NCI-H2227 (cell line): ENCODE data around the gene PLEKHJ1.

Experiments
- DNase-seq: peaks from one replicate; lab custom pipeline; 2025; ENCODE audit not compliant: unreplicated experiment; lab: John Stamatoyannopoulos, UW

PLEKHJ1 gene

DNA sequence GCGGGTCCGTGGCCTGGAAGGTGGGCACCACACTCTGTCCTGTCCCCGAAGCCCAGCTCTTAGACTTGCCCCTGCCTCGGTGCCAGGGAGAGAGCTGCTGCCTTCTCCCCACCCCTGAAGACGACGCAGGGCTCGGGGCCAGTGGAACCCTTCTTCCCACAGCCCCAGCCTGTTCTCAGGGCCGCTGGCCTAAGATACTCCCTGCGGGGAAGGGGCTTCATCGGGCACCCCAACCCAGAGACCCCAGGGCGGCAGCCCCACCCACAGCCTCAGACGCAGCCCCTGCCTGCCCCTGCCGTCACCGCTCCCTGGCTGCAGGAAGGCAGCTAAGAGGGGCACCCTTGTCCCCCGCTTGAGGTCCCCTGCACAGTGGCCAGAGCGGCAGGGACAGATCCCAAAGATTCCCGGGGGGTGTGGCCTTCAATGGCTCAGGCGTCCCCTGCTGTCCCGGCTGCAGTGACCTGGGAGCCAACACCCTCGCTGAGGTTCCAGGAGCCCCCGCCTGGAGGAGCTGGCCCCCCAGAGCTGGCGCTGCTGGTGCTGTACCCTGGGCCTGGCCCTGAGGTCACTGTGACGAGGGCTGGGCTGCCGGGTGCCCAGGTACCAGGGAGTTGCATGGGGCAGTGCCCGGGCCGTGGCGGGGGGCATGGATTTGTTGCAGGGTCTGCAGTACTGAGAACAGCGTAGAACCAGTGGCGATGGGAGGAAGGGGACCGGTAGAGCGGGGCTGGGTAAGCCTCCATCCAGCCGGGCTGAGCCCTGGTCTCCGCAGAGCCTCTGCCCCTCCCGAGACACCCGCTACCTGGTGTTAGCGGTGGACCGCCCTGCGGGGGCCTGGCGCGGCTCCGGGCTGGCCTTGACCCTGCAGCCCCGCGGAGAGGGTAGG, 14.0 kb upstream of the PLEKHJ1 start:
- no peak for DNase-seq

DNA sequence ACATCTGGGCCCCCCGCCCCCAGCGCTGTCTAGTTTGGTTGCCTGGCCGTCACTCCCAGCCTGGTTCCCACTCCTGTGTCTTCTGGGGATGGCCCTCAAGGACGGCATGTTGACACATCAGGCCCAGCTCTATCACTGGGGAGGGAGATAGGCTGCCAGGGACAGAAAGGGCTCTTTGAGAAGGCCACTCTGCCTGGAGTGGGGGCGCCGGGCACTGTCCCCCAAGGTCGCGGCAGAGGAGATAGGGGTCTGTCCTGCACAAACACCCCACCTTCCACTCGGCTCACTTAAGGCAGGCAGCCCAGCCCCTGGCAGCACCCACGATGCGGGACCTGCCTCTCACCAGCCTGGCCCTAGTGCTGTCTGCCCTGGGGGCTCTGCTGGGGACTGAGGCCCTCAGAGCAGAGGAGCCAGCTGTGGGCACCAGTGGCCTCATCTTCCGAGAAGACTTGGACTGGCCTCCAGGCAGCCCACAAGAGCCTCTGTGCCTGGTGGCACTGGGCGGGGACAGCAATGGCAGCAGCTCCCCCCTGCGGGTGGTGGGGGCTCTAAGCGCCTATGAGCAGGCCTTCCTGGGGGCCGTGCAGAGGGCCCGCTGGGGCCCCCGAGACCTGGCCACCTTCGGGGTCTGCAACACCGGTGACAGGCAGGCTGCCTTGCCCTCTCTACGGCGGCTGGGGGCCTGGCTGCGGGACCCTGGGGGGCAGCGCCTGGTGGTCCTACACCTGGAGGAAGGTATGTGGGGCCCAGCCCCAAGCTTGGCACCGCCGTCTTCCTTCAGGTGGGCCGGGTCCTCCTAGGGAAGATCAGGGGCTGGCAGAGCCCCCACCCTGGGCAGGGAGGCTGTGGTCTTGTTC, 13.1 kb upstream of the PLEKHJ1 start, which contains the start of gene AMH:
AMH (plus strand) TSS at position 314 of the 857 bp plus-strand sequence; CDS start at position 324, 10 bp downstream.
- no peak for DNase-seq

DNA sequence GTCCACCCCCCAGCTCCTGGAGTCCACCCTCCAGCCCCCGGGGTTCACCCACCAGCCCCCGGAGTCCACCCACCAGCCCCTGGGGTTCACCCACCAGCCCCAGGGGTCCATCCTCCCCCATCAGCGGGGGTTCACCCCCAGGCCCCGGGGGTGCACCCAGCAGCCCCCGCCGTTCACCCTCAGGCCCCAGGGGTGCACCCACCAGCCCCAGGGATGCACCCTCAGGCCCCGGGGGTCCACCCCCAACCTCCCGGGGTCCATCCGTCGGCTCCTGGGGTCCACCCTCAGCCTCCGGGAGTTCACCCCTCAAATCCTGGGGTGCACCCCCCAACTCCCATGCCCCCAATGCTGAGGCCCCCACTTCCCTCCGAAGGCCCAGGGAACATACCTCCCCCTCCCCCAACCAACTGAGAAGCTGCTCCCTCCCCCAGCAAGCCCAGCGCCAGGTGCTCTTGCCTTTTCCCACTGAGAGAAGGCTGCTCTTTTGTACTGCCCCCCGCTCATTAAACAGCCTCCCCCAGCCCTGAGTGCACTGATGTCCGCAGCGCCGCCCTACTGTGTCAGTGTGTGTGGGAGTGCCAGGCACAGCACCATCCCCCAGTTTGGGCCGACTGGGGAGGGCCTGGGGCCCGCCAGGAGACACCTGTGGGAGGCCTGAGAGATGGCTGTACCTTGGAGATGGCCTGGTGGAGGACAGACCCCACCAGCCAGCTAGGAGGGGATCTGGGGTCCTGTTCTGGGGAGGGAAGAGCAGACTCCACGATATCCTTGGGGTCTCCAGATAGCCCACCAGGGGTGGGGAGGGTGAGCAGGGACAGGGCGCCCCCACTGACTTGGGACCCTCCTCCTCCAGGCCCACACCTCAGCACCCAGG, 12.2 kb upstream of the PLEKHJ1 start:
- DNase-seq = no peak

DNA sequence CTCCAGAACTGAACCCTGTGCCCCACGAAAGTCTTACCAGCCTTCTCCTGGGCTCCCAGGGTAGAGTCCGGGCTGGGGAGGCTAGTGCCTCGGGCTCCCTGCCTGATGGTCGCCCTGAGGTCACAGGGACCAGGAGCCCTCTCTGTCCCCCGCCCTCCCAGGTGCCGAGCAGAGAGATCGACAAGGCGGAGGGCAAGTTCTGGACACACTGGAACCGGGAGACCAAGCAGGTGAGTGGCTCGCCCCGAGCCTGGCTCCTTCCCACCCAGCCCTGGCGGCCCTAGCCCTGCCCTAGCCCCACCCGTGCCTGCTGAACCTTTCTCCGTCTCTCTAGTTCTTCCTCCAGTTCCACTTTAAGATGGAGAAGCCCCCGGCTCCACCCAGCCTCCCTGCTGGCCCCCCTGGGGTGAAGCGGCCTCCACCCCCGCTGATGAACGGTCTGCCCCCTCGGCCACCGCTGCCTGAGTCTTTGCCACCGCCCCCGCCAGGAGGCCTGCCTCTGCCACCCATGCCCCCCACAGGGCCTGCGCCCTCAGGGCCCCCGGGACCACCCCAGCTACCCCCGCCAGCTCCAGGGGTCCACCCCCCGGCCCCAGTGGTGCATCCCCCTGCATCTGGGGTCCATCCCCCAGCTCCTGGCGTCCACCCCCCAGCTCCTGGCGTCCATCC, 11.4 kb upstream of the PLEKHJ1 start:
- DNase-seq = no peak

DNA sequence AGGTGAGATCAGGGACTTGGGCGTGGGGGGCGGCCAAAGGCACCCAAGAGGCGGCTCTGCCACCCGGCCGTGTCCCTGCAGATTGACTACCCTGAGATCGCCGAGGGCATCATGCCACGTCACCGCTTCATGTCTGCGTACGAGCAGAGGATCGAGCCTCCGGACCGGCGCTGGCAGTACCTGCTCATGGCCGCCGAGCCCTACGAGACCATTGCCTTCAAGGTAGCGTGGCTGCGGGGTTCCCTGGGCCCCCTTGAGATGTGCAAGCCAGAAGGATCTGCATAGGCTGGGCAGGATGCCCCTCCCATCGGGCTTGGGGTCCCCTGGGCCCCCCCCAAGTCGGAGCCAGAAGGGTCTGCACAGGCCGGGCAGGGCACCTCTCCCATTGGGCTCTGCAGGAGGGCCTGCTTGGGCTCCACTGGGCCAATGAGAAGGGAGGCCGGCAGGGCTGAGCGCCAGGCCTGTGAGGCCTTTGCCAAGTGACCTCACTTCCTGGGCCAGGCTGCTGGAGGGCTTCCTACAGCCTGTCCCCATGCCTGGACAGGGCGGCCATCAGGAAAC, 10.8 kb upstream of the PLEKHJ1 start:
- no peak for DNase-seq

DNA sequence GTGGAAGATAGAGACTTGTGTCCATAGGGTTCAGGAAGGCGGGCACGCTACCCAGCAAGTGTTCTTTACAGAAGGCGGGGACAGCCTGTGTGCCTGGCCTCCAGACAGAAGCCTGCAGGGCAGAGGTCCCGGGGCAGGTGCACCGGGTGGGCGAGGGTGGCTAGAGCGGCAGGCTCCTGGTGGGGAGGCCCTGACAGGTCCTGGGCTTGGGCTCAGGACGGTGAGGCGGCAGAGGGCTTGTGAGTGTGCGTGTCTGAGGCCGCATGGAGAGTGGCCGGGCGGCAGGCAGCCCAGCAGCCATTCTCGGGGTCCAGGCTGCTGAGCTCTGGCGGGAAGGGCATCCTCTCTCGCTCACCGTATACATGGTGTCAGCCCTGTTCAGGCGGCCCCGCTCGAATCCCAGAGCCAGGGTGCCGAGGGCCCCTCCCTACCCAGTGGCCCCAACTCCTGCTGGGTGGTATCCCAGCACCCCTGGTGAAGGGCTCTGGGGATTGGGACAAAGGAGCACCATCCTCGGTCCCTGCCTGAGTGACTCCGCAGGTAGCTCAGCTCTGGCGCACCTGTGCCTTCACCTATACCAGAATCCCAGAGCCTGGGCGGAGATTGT, 10.0 kb upstream of the PLEKHJ1 start:
- no peak for DNase-seq

DNA sequence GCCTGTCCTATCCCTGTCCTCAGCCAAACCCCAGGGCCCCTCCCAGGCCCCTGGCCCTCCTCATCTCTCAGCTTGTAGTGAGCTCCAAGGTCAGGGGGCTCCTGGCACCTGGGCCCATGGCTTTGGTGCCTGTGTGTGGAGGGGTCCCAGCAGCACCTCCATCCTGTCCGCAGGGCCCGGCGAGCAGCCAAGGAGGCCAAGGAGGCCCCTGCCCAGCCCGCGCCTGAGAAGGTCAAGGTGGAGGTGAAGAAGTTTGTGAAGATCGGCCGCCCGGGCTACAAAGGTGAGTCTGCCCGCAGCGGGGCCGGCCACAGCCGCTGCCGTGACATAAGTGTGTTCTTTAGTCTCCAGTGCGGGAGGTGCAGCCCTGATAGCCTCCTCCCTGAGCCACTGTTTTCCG, 9.1 kb upstream of the PLEKHJ1 start:
- DNase-seq = no peak

DNA sequence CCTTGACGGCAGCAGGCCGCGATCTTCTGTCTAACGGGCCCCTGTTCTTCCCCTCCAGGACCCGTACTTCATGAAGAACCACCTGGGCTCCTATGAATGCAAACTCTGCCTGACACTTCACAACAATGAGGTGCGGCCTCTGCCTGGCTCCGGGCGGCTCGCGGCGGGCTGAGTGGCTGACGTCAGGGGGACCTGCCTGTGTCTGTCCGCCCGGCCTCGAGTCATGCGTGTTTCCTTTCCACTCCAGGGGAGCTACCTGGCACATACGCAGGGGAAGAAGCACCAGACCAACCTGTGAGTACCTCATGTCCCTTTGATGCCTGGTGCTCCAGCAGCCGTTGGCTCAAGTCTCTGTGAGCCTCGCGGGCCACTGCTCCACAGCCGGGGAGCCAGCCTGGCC, 8.4 kb upstream of the PLEKHJ1 start:
- no peak for DNase-seq

DNA sequence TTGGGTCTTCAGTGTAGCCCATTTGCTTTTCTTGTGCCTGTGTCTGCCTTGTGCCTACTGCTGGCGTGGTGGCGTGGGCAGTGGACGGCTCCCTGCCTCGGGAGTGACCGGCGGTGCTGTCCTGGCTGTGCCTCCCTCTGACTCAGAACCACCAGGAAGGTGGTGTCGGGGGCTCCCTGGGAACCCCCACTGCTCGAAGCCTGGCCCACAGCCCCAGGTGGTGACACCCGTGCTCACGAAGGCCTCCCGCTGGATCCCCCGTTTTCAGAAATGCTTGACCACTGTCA, 7.9 kb upstream of the PLEKHJ1 start:
- DNase-seq = no peak

DNA sequence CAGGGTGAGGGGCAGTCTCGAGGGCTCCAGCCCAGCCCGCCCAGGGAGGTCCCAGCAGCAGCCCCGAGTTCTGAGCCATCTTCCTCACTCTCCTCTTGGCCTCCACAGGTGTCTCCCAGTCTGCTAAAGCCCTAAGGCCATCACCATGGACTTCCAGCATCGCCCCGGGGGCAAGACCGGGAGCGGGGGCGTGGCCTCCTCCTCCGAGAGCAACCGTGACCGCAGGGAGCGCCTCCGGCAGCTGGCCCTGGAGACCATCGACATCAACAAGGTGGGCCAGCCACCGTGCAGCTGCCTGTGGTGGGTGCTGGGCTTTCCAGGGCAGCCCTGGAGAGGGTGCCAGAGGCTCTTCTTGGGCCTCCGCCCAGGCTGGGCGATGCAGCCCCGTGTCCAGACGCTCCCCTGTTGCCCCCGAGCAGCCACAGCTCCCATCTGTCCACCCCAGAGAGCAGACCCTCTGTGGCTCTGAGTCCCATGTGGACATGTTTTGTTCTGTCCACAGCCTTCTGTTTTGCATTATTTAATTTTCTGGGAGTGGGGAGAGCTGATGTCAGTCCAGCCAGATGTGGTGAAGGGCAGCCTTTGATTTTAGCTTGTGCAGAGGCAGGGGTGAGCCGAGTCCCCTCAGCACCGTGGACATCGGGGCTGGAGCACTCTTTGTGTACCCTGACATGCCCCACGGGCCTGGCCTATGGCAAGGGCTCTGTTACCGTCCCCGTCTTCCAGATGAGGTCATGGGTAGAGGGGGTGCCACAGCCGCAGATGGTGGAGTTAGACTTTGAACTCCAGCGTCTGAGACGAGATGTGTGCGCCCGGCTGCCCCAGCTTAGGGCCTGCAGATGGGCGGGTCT, 7.4 kb upstream of the PLEKHJ1 start:
- no peak for DNase-seq

DNA sequence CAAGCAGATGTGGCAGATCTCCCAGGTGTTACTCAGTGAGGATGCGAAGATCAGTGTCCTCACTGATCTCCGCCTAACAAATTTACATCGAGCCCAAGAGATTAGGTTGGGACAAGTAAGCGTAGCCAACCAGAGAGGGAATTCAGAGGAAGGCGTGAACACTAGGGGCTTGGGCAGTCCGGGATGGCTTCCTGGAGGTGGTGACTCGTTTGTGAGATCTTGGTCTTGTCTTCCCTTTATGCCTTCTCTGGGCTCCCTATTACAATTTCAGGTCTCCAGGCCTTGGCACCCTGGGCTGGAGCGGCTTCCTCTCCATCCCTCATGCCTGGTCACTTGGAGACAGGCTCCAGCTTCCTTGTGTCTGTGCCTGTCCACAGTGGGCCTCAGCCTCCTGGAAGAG, 6.7 kb upstream of the PLEKHJ1 start:
- DNase-seq = no peak

DNA sequence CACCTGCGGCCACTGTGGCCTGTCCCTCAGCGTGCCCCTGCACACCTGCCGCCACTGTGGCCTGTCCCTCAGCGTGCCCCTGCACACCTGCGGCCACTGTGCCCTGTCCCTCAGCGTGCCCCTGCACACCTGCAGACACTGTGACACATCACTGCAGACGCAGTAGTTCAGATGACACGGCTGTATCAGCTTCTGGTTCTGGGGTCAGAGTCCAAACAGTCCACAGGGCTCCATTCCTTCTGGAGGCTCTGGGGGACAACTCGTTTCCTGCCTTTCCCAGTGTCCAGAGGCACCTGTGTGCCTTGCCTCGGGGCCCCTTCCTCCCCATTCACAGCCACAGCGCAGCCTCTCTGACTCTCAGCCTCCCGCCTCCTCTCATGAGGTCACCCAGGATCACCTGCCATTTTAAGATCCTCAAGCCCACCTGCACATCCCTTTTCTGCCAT, 6.0 kb upstream of the PLEKHJ1 start:
- DNase-seq = no peak

DNA sequence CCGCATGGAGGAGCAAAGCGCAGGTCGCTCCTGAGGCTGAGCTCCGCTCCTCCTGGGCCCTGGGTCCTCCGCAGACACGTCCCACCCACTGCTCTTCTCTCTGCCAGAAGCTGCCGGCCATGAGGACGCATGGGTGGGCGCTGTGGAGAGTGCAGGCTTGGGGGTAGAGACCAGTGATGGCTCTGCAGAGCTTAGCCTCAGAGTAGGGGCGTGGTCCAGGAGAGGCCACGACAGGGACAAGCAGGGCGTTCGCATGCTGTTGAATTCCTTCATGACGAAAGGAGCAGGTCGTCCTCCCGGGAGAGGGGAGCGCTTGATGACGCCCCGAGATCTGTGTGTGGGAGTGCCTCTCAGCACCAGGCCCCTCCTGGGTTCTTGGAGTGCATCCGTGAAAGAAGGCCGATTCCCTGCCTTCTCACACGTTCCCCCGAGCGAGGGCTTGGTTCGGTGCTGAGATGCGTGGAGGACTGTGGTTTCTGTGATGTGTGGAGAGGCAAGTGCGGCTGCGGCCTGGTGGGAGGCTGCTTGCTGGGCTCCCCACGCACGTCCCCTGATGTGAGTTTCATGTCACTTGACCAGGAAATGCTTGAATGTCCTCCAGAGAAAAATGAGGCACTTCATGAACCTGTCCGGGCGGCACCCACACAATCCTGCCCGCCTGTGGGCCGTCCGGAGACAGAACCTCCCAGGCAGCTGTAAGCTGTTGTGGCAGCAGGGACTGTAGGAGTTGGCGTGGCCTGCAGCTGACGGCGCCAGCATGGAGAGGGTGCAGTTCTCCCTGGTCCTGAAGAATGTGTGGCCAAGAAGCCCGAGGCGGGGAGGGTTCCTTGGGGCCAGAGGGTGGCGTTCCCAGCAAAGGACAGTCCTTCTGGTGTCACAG, 5.0 kb upstream of the PLEKHJ1 start:
- no peak for DNase-seq

DNA sequence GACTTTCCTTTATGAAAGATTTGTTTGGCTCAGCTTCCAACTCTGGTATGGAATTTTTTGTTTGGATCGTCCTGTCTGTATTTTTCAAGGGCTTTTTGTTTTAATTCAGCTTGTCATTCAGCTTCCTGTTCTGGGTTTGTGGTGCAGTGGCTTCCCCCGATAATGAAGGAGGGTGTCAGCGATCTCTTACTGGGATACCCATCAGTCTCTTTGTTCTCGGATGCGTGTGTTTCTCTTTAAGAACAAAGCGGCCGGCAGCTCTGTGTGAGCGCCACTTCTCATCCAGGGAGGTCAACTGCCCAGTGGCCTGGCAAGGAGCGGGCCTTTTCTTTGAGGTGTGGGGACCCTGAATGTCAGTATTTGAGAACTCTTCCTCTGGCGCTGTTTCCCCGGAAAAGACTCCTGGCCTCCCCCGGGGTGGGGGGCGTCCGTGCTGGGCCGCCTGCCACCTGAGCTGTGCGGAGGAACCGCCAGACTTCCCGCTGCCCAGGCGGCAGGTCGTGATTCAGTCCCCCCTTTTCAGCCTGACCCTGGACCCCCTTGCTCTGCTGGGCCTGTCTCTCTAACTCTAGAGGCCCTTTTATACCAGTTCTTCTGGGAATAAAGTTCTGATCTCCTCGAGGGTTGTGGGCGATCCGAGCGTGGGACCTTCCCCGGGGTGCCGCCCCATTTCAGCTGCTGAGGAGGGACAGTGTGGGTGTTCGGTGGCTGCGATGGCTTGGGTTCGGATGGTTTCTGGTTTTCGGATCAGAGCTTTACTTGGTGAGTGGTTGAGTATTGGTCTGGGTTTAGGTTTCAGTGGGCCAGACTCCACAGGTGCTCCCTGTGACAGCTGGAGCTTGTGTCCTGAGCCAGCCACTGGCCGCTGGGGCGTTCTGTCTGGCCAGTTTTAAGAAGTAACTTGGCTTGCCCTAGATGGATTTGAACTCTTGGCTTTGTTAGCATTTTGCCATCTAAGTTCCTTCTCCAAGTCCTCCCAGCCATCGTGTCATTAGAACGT, 3.9 kb upstream of the PLEKHJ1 start:
- DNase-seq = no peak

DNA sequence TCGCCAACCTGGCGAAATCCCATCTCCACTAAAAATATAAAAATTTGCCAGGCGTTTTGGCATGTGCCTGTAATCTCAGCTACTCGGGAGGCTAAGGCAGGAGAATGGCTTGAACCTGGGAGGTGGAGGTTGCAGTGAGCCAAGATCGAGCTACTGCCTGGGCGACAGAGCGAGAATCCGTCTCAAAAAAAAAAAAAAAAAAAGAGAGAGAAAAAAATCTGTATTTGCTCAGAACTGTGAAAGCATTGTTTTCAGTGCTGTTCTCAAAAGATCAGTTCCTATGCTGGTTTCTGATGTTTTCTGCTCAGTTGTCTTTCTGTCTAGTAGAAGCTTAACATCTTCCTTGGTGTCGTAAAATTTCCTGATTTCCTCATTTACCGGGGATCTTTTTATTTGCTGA, 3.0 kb upstream of the PLEKHJ1 start:
- DNase-seq = no peak

DNA sequence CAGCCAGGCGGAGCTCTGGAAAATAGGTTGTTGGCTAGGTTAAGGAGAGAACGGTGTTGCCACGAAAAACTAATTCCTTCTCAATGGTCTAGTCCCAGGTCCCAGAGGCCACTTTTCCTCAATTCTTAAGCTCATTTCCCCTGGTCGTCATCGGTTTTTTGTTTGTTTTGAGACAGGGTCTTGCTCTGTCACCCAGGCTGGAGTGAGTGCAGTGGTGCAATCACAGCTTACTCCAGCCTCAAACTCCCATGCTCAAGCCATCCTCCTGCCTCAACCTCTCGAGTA, 1.7 kb upstream of the PLEKHJ1 start:
- no peak for DNase-seq
